ENCODE results near the gene TYW1.
A peak's percentile ranks its signal among the peaks of the same experiment; 100 is the strongest.
"Not testable (repeated sequence)": the region's sequence is repeated elsewhere in the genome, so short reads cannot be mapped to it uniquely, and the experiment has no call there.

Gene TYW1

GRCh38 chr7:66995050-66995776 is 1.4 kb upstream of the TYW1 start, which contains the start of gene SBDS:
Gene SBDS (minus strand): TSS chr7:66995586. CDS start chr7:66995417, 169 bp downstream.
- peak; percentile 99 to 100 for DNase-seq

- not testable (repeated sequence) for DNase-seq
Observed at GRCh38 chr7:67000601-67001258, 4.1 kb downstream of the TYW1 start.

GRCh38 chr7:67004145-67004544 is 7.5 kb downstream of the TYW1 start:
- not testable (repeated sequence) for DNase-seq

- DNase-seq, result no peak
Observed at GRCh38 chr7:67006965-67007364, 10.3 kb downstream of the TYW1 start.

- no peak for DNase-seq
Observed at GRCh38 chr7:67008260-67008659, 11.6 kb downstream of the TYW1 start.

GRCh38 chr7:67009677-67010076 is 13.0 kb downstream of the TYW1 start:
- DNase-seq, result not testable (repeated sequence)

GRCh38 chr7:67014076-67014622 is 17.5 kb downstream of the TYW1 start:
- not testable (repeated sequence) for DNase-seq

GRCh38 chr7:67017971-67018370 is 21.3 kb downstream of the TYW1 start:
- DNase-seq, result not testable (repeated sequence)

- DNase-seq, result no peak
Observed at GRCh38 chr7:67018940-67019339, 22.3 kb downstream of the TYW1 start.

- no peak for DNase-seq
Observed at GRCh38 chr7:67019562-67020390, 23.1 kb downstream of the TYW1 start.

GRCh38 chr7:67021260-67021659 is 24.6 kb downstream of the TYW1 start:
- no peak for DNase-seq

- DNase-seq, result no peak
Observed at GRCh38 chr7:67022511-67022910, 25.9 kb downstream of the TYW1 start.

- DNase-seq, result not testable (repeated sequence)
Observed at GRCh38 chr7:67025459-67025858, 28.8 kb downstream of the TYW1 start.

- not testable (repeated sequence) for DNase-seq
Observed at GRCh38 chr7:67031685-67032084, 35.1 kb downstream of the TYW1 start.

- DNase-seq, result no peak
Observed at GRCh38 chr7:67033251-67033650, 36.6 kb downstream of the TYW1 start.

GRCh38 chr7:67036432-67037395 is 40.1 kb downstream of the TYW1 start:
- not testable (repeated sequence) for DNase-seq

- not testable (repeated sequence) for DNase-seq
Observed at GRCh38 chr7:67040832-67041231, 44.2 kb downstream of the TYW1 start.

GRCh38 chr7:67042781-67043558 is 46.3 kb downstream of the TYW1 start:
- DNase-seq, result not testable (repeated sequence)

- DNase-seq, result not testable (repeated sequence)
Observed at GRCh38 chr7:67043559-67043930, 46.9 kb downstream of the TYW1 start.

GRCh38 chr7:67045496-67045995 is 48.9 kb downstream of the TYW1 start:
- no peak for DNase-seq

GRCh38 chr7:67046819-67047218 is 50.2 kb downstream of the TYW1 start:
- DNase-seq, result not testable (repeated sequence)

All from NCI-H1930 (cell line).